Ascending aorta (tissue), 2 donors: Measurements from ENCODE around the gene SCYGR8. TPM values are rescaled to one million over a fixed set of nuclear protein-coding genes. Genes with fewer than 3 reads are reported as not detected.

Experiments used
- DNase-seq, 2 donors: peaks; one replicate each; pipeline ENCODE4 v3.0.0-alpha.2; 2019; ENCODE audit warnings: low spot score in 2 of 2
- H3K27ac ChIP-seq, 2 donors: fragments of 200-600 bp; sonication (generic); one replicate each; pipeline ENCODE4 v1.5.1; 2016 to 2017; ENCODE audit warnings: mild to moderate bottlenecking in 1 of 2
- H3K27me3 ChIP-seq: fragments of 200-600 bp; sonication (generic); one replicate; pipeline ENCODE4 v1.5.1; 2017
- H3K36me3 ChIP-seq, 2 donors: fragments of 200-600 bp; sonication (generic); one replicate each; pipeline ENCODE4 v1.5.1; 2016
- H3K4me1 ChIP-seq, 2 donors: fragments of 200-600 bp; sonication (generic); one replicate each; pipeline ENCODE4 v1.5.1; 2016 to 2017; ENCODE audit warnings: mild to moderate bottlenecking in 1 of 2
- H3K4me3 ChIP-seq, 2 donors: fragments of 200-600 bp; sonication (generic); one replicate each; pipeline ENCODE4 v1.5.1; 2016 to 2017; ENCODE audit warnings: mild to moderate bottlenecking in 1 of 2
- H3K9me3 ChIP-seq, 2 donors: fragments of 200-600 bp; sonication (generic); one replicate each; pipeline ENCODE4 v1.5.1; 2016
- intact Hi-C: fragments of 100-400 bp; cut with DNase I; formaldehyde crosslinking; loops from one replicate; pipeline ENCODE4 v1.15.1; 2023
- total RNA-seq: library from RNA; depleted of rRNA; stranded (reverse); fragments of >200 nt; gene quantifications from one replicate; pipeline ENCODE4 v1.1.0, GENCODE V29; 2016
- TF ChIP-seq, protein P1 (sequence below), 3 experiments: fragments of 200-600 bp in 2 of 3; fragments of 450-650 bp in 1 of 3; sonication (generic) in 2 of 3; IDR thresholded peaks; one replicate each; pipeline ENCODE4 v1.5.1; 2016 to 2019; ENCODE audit warnings: antibody characterized with exemption in 3 of 3, mild to moderate bottlenecking in 1 of 3, moderate library complexity in 1 of 3

The SCYGR8 gene
- total RNA-seq, 1 donor from 2014 or later, result not detected

DNA sequence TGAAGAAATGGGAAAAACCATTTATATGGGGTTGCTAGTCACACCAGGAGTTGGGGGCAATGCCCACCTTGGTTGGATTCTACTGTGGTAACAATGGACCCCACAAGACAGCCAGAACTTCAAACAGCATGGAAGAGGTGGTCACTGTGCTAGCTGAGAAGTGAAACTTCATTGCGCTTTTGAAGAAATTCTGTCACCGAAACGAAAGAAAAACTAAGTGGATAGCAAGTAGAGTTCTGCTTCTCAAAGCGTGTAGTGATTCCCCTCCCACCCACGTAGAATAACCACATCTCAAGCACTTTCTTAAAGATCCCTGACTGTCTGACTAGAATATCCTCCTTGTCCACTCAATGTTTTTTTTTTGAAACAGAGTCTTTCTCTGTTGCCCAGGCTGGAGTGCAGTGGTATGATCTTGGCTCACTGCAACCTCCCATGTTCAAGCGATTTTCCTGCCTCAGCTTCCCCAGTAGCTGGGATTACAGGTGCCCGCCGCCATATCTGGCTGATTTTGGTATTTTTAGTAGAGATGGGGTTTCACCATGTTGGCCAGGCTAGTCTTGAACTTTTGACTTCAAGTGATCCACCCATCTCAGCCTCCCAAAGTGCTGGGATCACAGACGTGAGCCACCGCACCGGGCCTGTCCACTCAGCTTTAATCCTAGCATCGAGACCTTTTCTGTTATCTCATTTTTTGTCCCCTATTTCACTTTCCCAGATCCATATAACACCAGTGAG lies 37.9 kb downstream of the SCYGR8 start:
- TF ChIP-seq, protein P1, sequence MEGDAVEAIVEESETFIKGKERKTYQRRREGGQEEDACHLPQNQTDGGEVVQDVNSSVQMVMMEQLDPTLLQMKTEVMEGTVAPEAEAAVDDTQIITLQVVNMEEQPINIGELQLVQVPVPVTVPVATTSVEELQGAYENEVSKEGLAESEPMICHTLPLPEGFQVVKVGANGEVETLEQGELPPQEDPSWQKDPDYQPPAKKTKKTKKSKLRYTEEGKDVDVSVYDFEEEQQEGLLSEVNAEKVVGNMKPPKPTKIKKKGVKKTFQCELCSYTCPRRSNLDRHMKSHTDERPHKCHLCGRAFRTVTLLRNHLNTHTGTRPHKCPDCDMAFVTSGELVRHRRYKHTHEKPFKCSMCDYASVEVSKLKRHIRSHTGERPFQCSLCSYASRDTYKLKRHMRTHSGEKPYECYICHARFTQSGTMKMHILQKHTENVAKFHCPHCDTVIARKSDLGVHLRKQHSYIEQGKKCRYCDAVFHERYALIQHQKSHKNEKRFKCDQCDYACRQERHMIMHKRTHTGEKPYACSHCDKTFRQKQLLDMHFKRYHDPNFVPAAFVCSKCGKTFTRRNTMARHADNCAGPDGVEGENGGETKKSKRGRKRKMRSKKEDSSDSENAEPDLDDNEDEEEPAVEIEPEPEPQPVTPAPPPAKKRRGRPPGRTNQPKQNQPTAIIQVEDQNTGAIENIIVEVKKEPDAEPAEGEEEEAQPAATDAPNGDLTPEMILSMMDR (IDR thresholded peaks at IDR 0.05), result no peak
- Histone ChIP-seq H3K27me3 (no peaks in the 10 kb centered on the region), H3K4me1 (no peaks in the 10 kb centered on the region), H3K4me3 (no peak overlapping the region), H3K36me3 (no peaks in the 10 kb centered on the region), H3K9me3 (no peaks in the 10 kb centered on the region), H3K27ac (no peak overlapping the region)
- intact Hi-C loops, result no loop called here
- DNase-seq, result peak in 1 of 2 donors; percentile 30

DNA sequence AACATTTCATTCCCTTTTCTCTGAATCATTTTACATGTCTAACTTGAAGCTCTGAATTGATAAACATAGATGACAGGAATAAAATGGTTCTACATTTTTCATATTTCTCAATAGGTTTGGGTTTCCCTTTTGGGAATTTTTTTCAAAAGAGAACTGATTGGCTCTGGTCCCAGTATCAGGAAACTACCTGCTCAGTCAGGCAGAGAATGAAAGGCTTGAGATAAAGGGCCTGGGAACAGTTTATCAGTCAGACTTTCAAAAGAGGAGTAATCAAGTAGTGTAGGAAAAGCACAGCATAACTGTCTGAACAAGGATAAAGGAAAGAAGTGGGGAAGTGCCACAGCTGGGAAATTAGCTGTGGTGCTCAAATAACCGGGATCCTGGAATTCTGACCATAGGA lies 39.6 kb downstream of the SCYGR8 start:
- H3K9me3 ChIP-seq, result no peaks in the 10 kb centered on the region
- no peaks in the 10 kb centered on the region for H3K4me1 ChIP-seq
- DNase-seq, result no peak
- H3K27me3 ChIP-seq, result no peaks in the 10 kb centered on the region
- intact Hi-C loops, result no loop called here
- H3K4me3 ChIP-seq, result no peak overlapping the region
- no peaks in the 10 kb centered on the region for H3K36me3 ChIP-seq
- TF ChIP-seq, protein P1 (IDR thresholded peaks at IDR 0.05), result no peak
- H3K27ac ChIP-seq, result no peak overlapping the region

DNA sequence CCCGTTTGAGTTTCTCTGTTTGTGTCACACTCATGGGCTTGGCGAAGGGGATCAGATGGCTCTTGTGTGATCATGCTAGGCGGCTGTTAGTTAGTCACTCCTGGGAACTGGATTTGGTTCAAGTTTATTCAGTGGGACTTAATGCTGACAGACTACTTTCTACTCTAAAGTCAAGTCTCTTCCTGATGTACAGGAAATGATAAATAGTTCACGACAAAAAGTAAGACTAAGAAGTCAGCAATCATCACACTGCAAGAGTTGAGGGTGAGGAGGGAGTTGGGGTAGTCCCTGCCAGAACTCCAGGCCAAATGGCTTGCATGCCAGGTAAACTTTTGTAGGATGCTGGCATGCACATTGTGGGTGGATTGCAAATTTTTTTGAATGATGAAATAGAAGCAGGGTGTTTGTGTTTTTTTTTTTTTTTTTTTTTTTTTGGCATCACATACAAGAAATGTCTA lies 42.9 kb downstream of the SCYGR8 start:
- Histone ChIP-seq H3K4me3 (no peak overlapping the region), H3K27ac (no peak overlapping the region), H3K4me1 (no peaks in the 10 kb centered on the region), H3K36me3 (no peaks in the 10 kb centered on the region), H3K27me3 (no peaks in the 10 kb centered on the region), H3K9me3 (no peaks in the 10 kb centered on the region)
- intact Hi-C loops, result no loop called here
- DNase-seq, result no peak
- TF ChIP-seq, protein P1 (IDR thresholded peaks at IDR 0.05), result no peak

DNA sequence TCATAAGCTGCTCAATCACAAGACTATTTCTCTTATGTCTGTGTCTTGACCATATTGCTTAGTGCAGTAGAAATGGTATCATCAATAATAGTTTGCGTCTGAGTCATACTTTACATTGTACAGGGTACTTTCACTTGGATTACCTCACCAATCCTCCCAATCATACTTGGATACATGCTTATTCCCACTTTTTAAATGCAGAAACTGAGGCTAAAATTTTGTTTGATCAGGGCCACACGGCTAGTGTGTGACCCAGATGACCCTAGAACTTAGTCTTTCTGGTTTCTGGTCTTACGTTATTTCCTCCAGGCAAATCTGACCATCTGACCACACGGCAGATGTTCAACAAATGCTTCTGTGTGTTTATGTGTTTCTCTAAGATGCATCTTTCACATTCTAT lies 44.1 kb downstream of the SCYGR8 start:
- Histone ChIP-seq H3K27me3 (no peaks in the 10 kb centered on the region), H3K4me3 (no peak overlapping the region), H3K4me1 (no peaks in the 10 kb centered on the region), H3K36me3 (no peaks in the 10 kb centered on the region), H3K9me3 (no peaks in the 10 kb centered on the region), H3K27ac (no peak overlapping the region)
- TF ChIP-seq, protein P1 (IDR thresholded peaks at IDR 0.05), result no peak
- intact Hi-C loops, result loop anchor here (10.0 kb wide), 1 partner anchor 955 kb away; the partner anchor contains the start of gene RHBDD1
- DNase-seq, result no peak

DNA sequence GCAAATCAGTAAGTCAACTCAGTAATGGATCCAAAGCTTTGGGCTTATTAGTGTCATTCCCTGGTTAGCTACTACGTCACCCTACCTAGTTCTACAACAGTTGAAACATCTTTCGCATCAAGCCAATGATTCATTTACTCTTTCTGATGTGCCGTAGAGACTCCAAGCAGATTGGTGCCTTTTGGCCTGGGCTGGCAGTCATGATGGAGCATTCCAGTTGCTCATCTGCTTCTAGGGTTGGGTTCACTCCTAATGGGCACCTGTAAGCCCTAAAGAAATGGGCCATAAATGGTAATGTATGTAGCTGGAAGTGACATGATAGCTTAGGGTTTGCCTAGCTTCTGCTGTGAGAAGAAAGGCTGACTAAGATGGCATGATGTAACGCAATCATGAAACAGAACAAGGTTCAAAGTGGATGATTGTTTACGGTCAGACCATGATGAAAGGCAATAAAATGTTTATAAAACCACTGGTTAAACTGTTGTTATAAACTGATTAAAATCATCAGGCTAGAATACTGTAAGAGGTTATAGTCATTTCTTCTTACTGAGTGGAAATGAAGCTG lies 47.5 kb downstream of the SCYGR8 start:
- Histone ChIP-seq H3K27ac (no peak overlapping the region), H3K9me3 (no peaks in the 10 kb centered on the region), H3K4me3 (no peak overlapping the region), H3K27me3 (no peaks in the 10 kb centered on the region), H3K36me3 (no peaks in the 10 kb centered on the region), H3K4me1 (no peaks in the 10 kb centered on the region)
- DNase-seq, result no peak
- TF ChIP-seq, protein P1 (IDR thresholded peaks at IDR 0.05), result no peak
- intact Hi-C loops, result loop anchor here (10.0 kb wide), 1 partner anchor 958 kb away; the partner anchor contains the start of gene RHBDD1

Other genes with a start within 250 kb of the SCYGR8 start
- not detected for gene SCYGR2, start 147.0 kb upstream of the SCYGR8 start, total RNA-seq
- not detected for gene SCYGR3, start 131.1 kb upstream of the SCYGR8 start, total RNA-seq
- gene SCYGR4, start 128.4 kb upstream of the SCYGR8 start, total RNA-seq, result not detected
- gene SCYGR5, start 79.1 kb upstream of the SCYGR8 start, total RNA-seq, result not detected
- gene SLC19A3, start 27.9 kb upstream of the SCYGR8 start, total RNA-seq, result 16.5 TPM
- not detected for gene SCYGR6, start 21.1 kb upstream of the SCYGR8 start, total RNA-seq
- gene SCYGR7, start 17.6 kb upstream of the SCYGR8 start, total RNA-seq, result not detected
- not detected for gene CCL20, start 67.9 kb downstream of the SCYGR8 start, total RNA-seq
- not detected for gene DAW1, start 125.7 kb downstream of the SCYGR8 start, total RNA-seq